T-helper 1 cell (primary cell): Measurements from ENCODE around the gene ESYT3.
"Not testable (repeated sequence)": the region's sequence is repeated elsewhere in the genome, so short reads cannot be mapped to it uniquely, and the experiment has no call there.

Experiments
- DNase-seq, 5 donors: peaks; one replicate each; pipeline ENCODE4 v3.0.0-alpha.2; 2012 to 2020

The ESYT3 gene

DNA sequence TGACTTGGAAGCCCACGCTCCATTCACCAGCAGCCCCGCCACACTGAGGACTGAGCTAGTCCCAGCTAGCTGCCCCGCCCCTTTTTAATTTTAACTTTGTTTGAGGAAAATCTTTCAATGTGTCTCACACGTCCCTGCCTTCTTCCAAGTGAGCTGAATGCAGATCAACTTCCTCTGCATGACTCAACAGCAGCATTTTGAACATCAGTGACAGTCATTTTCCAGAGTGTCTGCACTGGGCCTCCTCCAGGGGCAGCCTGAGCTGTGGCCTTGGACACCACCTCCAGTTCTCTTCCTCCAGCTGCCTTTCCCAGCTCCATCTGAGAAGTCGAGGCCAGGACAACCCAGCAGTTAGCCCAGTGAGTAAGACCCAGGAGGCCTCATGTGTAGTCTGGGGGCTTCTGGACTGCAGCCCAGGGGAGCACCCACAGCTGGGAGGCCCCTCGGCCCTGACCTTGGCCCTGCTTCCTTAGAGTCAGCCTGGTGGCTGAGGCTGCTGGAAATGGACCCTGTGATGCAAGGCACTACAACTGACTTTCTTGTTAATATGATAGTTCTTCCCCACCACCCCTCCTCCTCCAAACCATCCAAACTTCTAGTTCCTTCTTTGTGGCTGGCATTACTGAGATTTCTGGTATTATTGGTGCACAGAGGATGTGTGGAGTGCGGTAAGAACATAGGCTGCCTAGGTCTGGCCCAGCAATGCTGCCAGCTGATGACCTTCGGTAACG lies 21.4 kb upstream of the ESYT3 start:
- no peak for DNase-seq

- DNase-seq, result not testable (repeated sequence)
These were observed 18.2 kb upstream of the ESYT3 start for GRCh38 chr3:138416236-138416635.

GRCh38 chr3:138417559-138417982 lies 16.8 kb upstream of the ESYT3 start:
- DNase-seq, result peak in 3 of 5 donors; percentile 29 to 55 (median 45)

DNA sequence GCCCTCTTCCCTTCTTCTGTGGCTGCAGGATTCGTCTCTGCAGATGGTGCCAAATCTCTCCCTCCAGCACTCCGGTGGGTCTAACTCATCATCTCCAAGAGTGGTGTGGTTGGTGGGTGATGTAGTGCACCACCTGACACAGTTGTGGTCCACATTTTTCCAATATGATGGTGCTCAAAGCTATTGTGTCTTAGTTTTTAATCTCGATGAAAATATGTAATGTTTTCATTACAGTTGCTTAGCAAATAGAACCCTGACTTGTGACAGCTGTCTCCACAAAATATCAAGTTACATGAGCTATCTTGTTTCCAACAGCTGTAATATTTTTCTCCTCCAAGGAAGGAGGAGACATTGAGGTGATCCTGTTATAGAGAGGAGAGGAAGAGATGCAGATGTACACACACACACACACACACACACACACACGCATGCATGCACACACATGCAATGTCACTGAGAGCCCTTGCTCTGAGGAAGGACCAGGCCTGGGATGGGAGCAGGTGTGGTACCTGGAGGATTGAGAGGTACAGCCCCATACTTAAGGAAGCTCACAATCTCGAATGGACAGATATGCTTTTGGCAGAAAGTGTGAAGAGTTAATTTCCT lies 15.7 kb upstream of the ESYT3 start:
- no peak for DNase-seq

- DNase-seq, result no peak
These were observed 11.1 kb upstream of the ESYT3 start for GRCh38 chr3:138423316-138423715.

DNA sequence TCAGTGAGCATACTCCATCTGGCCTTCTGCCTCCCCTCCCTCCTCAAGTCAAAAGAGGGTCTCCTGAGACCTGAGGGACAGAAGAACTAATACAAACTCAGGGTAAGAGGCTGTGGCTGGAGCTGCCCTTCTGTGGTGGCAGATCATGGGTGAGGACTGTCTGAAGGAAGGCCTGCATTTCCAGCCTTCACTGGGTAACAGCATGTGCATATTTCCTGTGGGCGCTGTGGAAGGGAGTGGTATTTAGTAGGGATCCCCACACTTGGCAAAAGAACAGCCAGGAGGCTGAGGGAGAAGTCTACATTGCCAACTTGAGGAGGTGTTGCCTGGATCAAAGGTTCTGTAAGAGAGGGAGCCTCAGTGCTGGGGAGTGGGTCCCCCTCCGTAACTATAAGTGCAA lies 10.1 kb upstream of the ESYT3 start:
- no peak for DNase-seq

GRCh38 chr3:138426211-138426610 lies 8.2 kb upstream of the ESYT3 start:
- no peak for DNase-seq

DNA sequence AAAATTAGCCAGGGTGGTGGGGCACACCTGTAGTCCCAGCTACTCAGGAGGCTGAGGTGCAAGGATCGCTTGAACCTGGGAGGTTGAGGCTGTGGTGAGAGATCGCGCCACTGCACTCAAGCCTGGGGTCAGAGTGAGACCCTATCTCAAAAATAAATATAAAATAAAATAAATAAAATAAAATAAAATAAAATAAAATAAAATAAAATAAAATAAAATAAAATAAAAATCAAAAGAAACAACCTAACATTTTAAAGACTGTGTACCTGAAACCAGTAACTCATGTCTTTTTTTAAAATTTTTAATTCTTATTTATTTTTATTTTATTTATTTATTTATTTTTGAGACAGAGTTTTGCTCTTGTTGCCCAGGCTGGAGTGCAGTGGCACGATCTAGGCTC lies 7.7 kb upstream of the ESYT3 start:
- not testable (repeated sequence) for DNase-seq

GRCh38 chr3:138429665-138430064 lies 4.8 kb upstream of the ESYT3 start:
- no peak for DNase-seq

- no peak for DNase-seq
These were observed 1.7 kb upstream of the ESYT3 start for GRCh38 chr3:138432576-138433240.

- DNase-seq, result no peak
These were observed 532 bp upstream of the ESYT3 start for GRCh38 chr3:138433892-138434275.

- DNase-seq, result no peak
These were observed 708 bp downstream of the ESYT3 start for GRCh38 chr3:138434875-138435772.

GRCh38 chr3:138435840-138436239 lies 1.4 kb downstream of the ESYT3 start:
- DNase-seq, result no peak

DNA sequence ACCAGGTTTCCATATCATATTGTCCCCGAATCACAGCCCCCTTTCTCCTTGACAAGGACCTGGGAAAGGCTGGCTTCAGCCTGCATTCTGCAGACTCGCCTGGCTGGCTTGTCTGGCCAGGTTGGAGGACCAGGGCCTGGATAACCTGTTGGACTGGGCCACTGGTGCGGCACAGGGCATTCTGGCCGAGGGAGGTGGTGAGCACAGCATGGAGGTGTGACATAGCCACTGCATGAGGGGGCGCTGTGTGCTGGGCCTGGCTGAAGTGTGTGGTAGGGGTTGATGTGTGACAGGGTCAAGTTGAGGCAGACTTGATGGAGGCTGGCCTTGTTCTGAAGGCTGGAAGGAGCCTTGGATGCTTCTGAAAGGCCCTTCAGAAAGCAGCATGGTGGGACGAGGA lies 2.9 kb downstream of the ESYT3 start:
- no peak for DNase-seq

DNA sequence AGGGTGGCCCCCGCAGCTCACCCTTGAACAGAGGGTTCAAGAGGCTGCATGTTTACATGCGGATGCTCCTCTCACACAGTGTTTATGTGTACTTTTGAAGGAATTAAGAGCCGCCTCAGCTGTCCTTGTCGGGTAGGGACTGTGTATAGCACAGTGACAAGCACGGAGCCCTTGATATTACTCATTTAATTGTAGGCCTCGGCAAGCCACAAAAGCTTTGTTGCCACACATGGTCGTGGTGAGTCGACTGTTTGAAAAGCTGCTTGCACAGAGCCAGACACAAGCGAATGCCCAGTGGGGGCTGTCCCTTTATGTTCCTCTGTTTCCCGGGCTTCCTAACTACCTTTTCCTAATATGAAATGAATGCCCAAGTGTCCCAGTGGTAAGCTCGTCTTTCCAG lies 4.5 kb downstream of the ESYT3 start:
- no peak for DNase-seq

DNA sequence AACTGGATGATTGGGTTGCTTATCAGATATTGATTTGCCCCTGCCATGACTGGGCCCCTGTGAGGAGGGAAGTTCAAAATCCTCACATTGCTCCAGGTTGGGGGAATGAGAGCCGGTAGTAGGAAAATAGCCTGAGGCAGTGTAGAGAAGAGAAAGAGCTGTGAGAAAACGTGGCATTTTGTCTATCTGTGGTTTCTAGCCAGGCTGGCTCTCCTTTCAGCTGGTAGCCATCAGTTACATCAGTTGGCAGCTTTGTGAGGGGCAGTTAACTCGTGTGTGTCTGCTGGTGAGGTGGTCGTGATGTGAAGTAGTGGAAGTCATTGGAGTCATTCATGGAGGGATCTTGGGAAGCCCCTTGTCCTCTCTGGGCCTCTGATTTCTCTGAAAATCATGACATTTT lies 5.2 kb downstream of the ESYT3 start:
- no peak for DNase-seq

DNA sequence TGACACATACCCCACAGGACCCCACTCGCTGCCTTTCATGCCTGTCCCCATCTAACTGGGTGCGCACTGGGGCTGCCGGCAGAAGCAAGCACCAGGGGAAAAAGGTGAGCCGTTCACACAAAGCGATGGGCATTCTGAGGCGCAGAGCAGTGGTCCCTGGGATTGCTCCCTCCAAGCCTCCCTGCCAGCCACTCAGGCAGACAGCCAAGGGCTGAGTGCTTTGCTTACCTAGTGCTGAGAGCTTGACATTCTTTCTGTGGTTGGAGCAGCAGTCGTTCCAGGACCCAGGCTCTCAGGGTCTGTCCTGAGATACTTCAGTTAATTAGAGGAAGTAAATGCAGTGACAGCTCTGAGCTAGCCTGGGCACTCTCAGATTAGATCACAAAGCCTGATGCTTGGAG lies 5.7 kb downstream of the ESYT3 start:
- DNase-seq, result no peak

DNA sequence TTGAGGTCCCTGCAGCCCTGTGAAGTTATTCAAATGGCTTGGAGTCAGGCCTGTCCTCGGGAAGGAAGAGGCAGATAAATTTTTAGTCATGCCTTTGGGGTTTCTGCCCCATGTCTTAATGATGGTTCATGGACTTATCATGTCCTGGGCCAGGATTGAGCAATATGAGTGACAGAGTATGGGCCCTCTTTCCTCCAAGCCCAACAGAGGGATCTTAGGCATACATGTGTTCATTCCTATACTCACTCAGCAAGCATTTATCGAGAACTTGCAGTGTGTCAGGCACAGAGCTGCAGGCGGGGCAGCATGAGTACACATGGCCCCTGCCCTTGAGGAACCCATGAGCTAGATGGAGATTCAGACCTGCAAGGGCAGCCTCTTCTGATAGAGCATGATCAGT lies 6.2 kb downstream of the ESYT3 start:
- DNase-seq, result no peak

GRCh38 chr3:138441256-138441655 lies 6.8 kb downstream of the ESYT3 start:
- DNase-seq, result no peak

DNA sequence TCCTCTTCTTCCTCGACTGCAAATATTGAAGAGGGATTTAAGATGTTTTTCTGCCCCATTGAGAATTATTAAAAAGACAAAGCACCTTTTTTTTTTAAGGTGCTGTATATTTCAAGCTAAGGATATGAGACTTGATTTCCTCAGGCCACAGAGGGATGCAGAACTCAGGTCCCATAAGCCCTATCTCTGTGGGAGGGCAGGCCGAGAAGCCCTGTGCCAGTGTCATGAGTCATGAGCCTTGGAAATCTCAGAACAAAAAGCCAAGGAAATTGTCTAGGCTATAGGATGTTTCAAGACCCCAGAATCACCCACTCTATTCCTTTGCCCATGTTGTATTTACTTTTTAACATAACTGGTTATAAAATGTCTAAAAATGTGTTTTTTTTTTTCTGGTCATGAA lies 7.3 kb downstream of the ESYT3 start:
- no peak for DNase-seq

DNA sequence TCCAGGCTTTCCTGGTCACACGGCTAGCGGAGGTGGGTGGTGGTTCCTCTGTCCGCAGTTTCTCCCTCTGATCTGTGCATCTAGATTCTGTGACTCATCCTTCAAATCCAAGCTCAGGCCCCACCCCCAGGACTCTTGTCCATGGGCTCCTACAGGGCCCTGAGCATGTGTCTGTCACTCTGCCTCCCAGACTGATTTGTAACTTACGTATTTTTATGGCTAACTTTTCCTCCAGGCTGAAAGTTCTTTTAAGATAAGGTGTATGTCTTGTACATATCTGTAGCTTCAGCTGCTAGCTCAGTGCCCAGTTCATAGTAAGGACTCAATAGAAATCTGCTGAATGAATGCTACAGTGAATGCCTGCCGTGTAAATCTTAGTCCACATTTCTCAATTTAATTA lies 8.0 kb downstream of the ESYT3 start:
- DNase-seq, result no peak

- DNase-seq, result no peak
These were observed 8.7 kb downstream of the ESYT3 start for GRCh38 chr3:138443091-138443490.
